ENCODE results near the gene SLC25A53. TPM values are rescaled to one million over a fixed set of nuclear protein-coding genes. Genes with fewer than 3 reads are reported as not detected.

Gene SLC25A53
- polyA plus RNA-seq, 3 donors, result 5.9 to 9.6 (median 7.6) TPM

GRCh38 chrX:104085477-104085876 is 71.3 kb downstream of the SLC25A53 start:
- Histone ChIP-seq H2AFZ (ENCODE audit: insufficient read depth, low read depth, low read length, poor library complexity, severe bottlenecking) (no peak overlapping the region), H3K9me3 (replicated peaks in 1 of 2; ENCODE audit: control insufficient read depth in 1 of 2, insufficient read depth in 1 of 2, low read length in 2 of 2) (no peaks in the 10 kb centered on the region), H3K27me3 (ENCODE audit: control insufficient read depth in 2 of 2, insufficient read depth in 2 of 2, low read length in 2 of 2) (no peaks in the 10 kb centered on the region), H3K9ac (ENCODE audit: insufficient read depth, low read length, poor library complexity, severe bottlenecking) (no peak overlapping the region), H4K20me1 (ENCODE audit: insufficient read depth, low read length) (no peaks in the 10 kb centered on the region), H3K36me3 (replicated peaks in 1 of 2; ENCODE audit: control insufficient read depth in 1 of 2, insufficient read depth in 2 of 2, low read length in 2 of 2) (no peaks in the 10 kb centered on the region), H3K27ac (ENCODE audit: low read depth in 1 of 2, low read length in 2 of 2) (no peak overlapping the region), H3K4me3 (replicated peaks in 1 of 3; ENCODE audit: low read depth in 2 of 3, low read length in 3 of 3) (no peak overlapping the region), H3K4me2 (replicated peaks; ENCODE audit: extremely low read depth, low read length, poor library complexity, severe bottlenecking) (no peak overlapping the region), H3K79me2 (ENCODE audit: insufficient read depth, low read length) (no peaks in the 10 kb centered on the region), H3K4me1 (ENCODE audit: control insufficient read depth in 1 of 2, insufficient read depth in 2 of 2, low read length in 2 of 2) (no peaks in the 10 kb centered on the region)
- Mint-ChIP-seq H3K36me3 (no peaks in the 10 kb centered on the region), H3K9me3 (peaks cover 0 to 2% (median 0%) of the 10 kb centered on the region in 7 donors), H3K27ac (no peak overlapping the region), H3K4me1 (no peaks in the 10 kb centered on the region), H3K4me3 (no peak overlapping the region), H3K27me3 (ENCODE audit: low read depth in 3 of 3) (peaks cover 0 to 3% (median 2%) of the 10 kb centered on the region in 3 donors)
- DNase-seq, result no peak
- intact Hi-C loops (cut with micrococcal nuclease), result no loop called here
- WGBS (ENCODE audit: insufficient coverage), result no CpG with 5 or more reads among the region's 7 CpGs
- no peak for TF ChIP-seq CTCF (IDR thresholded peaks at IDR 0.05)

GRCh38 chrX:104084534-104085277 is 72.1 kb downstream of the SLC25A53 start:
- H3K4me2 ChIP-seq (replicated peaks; ENCODE audit: extremely low read depth, low read length, poor library complexity, severe bottlenecking), result no peak overlapping the region
- intact Hi-C loops (cut with micrococcal nuclease), result no loop called here
- no peaks in the 10 kb centered on the region for H3K79me2 ChIP-seq (ENCODE audit: insufficient read depth, low read length)
- Mint-ChIP-seq H3K36me3 (no peaks in the 10 kb centered on the region), H3K4me3 (no peak overlapping the region), H3K9me3 (peaks cover 0 to 2% (median 0%) of the 10 kb centered on the region in 7 donors), H3K4me1 (no peaks in the 10 kb centered on the region), H3K27ac (no peak overlapping the region), H3K27me3 (ENCODE audit: low read depth in 3 of 3) (peaks cover 0 to 3% (median 2%) of the 10 kb centered on the region in 3 donors)
- WGBS (ENCODE audit: insufficient coverage), result 100% methylated on average over 2 of the region's 5 CpGs
- H3K36me3 ChIP-seq (replicated peaks in 1 of 2; ENCODE audit: control insufficient read depth in 1 of 2, insufficient read depth in 2 of 2, low read length in 2 of 2), result no peaks in the 10 kb centered on the region
- no peak for TF ChIP-seq CTCF (IDR thresholded peaks at IDR 0.05)
- no peak overlapping the region for H3K27ac ChIP-seq (ENCODE audit: low read depth in 1 of 2, low read length in 2 of 2)
- no peak for DNase-seq
- H3K9ac ChIP-seq (ENCODE audit: insufficient read depth, low read length, poor library complexity, severe bottlenecking), result no peak overlapping the region
- H2AFZ ChIP-seq (ENCODE audit: insufficient read depth, low read depth, low read length, poor library complexity, severe bottlenecking), result no peak overlapping the region
- H3K27me3 ChIP-seq (ENCODE audit: control insufficient read depth in 2 of 2, insufficient read depth in 2 of 2, low read length in 2 of 2), result no peaks in the 10 kb centered on the region
- H3K4me1 ChIP-seq (ENCODE audit: control insufficient read depth in 1 of 2, insufficient read depth in 2 of 2, low read length in 2 of 2), result no peaks in the 10 kb centered on the region
- H4K20me1 ChIP-seq (ENCODE audit: insufficient read depth, low read length), result no peaks in the 10 kb centered on the region
- no peak overlapping the region for H3K4me3 ChIP-seq (replicated peaks in 1 of 3; ENCODE audit: low read depth in 2 of 3, low read length in 3 of 3)
- H3K9me3 ChIP-seq (replicated peaks in 1 of 2; ENCODE audit: control insufficient read depth in 1 of 2, insufficient read depth in 1 of 2, low read length in 2 of 2), result no peaks in the 10 kb centered on the region
